HG03139 (cell line): ENCODE data around the gene RPL13A.
A peak's percentile ranks its signal among the peaks of the same experiment; 100 is the strongest.
"Not testable (repeated sequence)": the region's sequence is repeated elsewhere in the genome, so short reads cannot be mapped to it uniquely, and the experiment has no call there.

Experiments used
- ATAC-seq: cut with Tn5 transposase; IDR thresholded peaks from one replicate; pipeline ENCODE4 v1.9.1; 2021; ENCODE audit not compliant: unreplicated experiment

Gene RPL13A

GRCh38 chr19:49487277-49488045 is at the start of gene RPL13A:
Gene RPL13A (plus strand): TSS chr19:49487608. CDS start chr19:49487630, 22 bp downstream.
- ATAC-seq = peak; percentile 88

GRCh38 chr19:49438261-49438660 is 49.1 kb upstream of the RPL13A start:
- no peak for ATAC-seq

GRCh38 chr19:49439836-49440235 is 47.6 kb upstream of the RPL13A start:
- no peak for ATAC-seq

GRCh38 chr19:49440439-49441209 is 46.8 kb upstream of the RPL13A start:
- ATAC-seq = no peak

- ATAC-seq = no peak
Measured at GRCh38 chr19:49441210-49441959, 46.0 kb upstream of the RPL13A start, which contains the start of gene SLC17A7. Gene SLC17A7 (minus strand): TSS chr19:49441527. CDS start chr19:49441379, 148 bp downstream.

GRCh38 chr19:49441960-49442350 is 45.5 kb upstream of the RPL13A start:
- no peak for ATAC-seq

GRCh38 chr19:49442354-49442753 is 45.1 kb upstream of the RPL13A start:
- ATAC-seq = no peak

- no peak for ATAC-seq
Measured at GRCh38 chr19:49442771-49443365, 44.5 kb upstream of the RPL13A start.

- ATAC-seq = peak; percentile 68
Measured at GRCh38 chr19:49443366-49444099, 43.9 kb upstream of the RPL13A start.

- ATAC-seq = not testable (repeated sequence)
Measured at GRCh38 chr19:49444100-49444700, 43.2 kb upstream of the RPL13A start.

- no peak for ATAC-seq
Measured at GRCh38 chr19:49445997-49446396, 41.4 kb upstream of the RPL13A start.

GRCh38 chr19:49447485-49448431 is 39.6 kb upstream of the RPL13A start:
- no peak for ATAC-seq

GRCh38 chr19:49448432-49448786 is 39.0 kb upstream of the RPL13A start:
- no peak for ATAC-seq

GRCh38 chr19:49450405-49450804 is 37.0 kb upstream of the RPL13A start:
- ATAC-seq = no peak

GRCh38 chr19:49451430-49452181 is 35.8 kb upstream of the RPL13A start, which contains the start of gene PIH1D1:
Gene PIH1D1 (minus strand): TSS chr19:49451814. CDS start chr19:49451574, 240 bp downstream.
- peak; percentile 53 for ATAC-seq

- ATAC-seq = peak; percentile 81
Measured at GRCh38 chr19:49453013-49453756, 34.2 kb upstream of the RPL13A start, which contains the start of gene ALDH16A1. Gene ALDH16A1 (plus strand): TSS chr19:49453225. CDS start chr19:49453332, 107 bp downstream.

GRCh38 chr19:49453757-49454240 is 33.6 kb upstream of the RPL13A start:
- no peak for ATAC-seq
